ENCODE measurements around the gene MGMT. TPM values are rescaled to one million over a fixed set of nuclear protein-coding genes. Genes with fewer than 3 reads are reported as not detected.

The MGMT gene
- total and polyA plus RNA-seq, 5 donors from 2014 or later: 18.7 to 48.0 (median 35.2) TPM

DNA sequence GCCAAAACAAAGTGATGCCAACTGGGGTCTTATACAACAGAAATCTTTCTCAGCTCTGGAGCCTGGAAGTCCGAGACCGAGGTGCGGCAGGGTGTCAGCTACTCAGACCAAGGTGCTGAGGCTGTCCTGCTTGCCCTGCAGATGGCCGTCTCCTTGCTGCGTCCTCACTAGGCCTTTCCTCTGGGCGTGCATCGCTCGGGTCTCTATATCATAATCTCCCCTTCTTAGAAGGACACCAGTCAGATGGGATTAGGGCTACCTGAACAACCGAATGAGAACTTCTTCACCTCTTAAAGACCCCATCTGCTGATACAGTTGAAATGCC is 252.3 kb downstream of the MGMT start:
- no peak overlapping the region for H3K4me3 Mint-ChIP-seq
- no peak for ATAC-seq (ENCODE audit: low read depth in 2 of 2)
- no peak for DNase-seq
- Histone ChIP-seq H3K36me3 (ENCODE audit: control insufficient read depth, insufficient read depth, low read length) (no peaks in the 10 kb centered on the region), H3K4me1 (ENCODE audit: control insufficient read depth, insufficient read depth, low read length, poor library complexity, severe bottlenecking) (no peaks in the 10 kb centered on the region), H3K4me3 (ENCODE audit: low read depth, low read length) (no peak overlapping the region), H3K9me3 (ENCODE audit: control insufficient read depth in 2 of 2, low read length in 2 of 2) (peaks cover 0 to 8% of the 10 kb centered on the region in 2 experiments), H3K27me3 (ENCODE audit: control insufficient read depth, insufficient read depth, low read length) (no peaks in the 10 kb centered on the region), H3K27ac (ENCODE audit: insufficient read depth, low read length, poor library complexity, severe bottlenecking) (no peak overlapping the region)
- peaks cover 0 to 16% (median 5%) of the 10 kb centered on the region in 7 donors for H3K9me3 Mint-ChIP-seq
- no peaks in the 10 kb centered on the region for H3K4me1 Mint-ChIP-seq
- no peaks in the 10 kb centered on the region for H3K27me3 Mint-ChIP-seq
- H3K27ac Mint-ChIP-seq: no peak overlapping the region
- H3K36me3 Mint-ChIP-seq: peaks cover 58% of the 10 kb centered on the region

- Mint-ChIP-seq H3K9me3 (peaks cover 0 to 16% (median 5%) of the 10 kb centered on the region in 7 donors), H3K27ac (no peak overlapping the region), H3K36me3 (peaks cover 62% of the 10 kb centered on the region), H3K4me1 (no peaks in the 10 kb centered on the region), H3K27me3 (no peaks in the 10 kb centered on the region), H3K4me3 (no peak overlapping the region)
- Histone ChIP-seq H3K27me3 (ENCODE audit: control insufficient read depth, insufficient read depth, low read length) (no peaks in the 10 kb centered on the region), H3K36me3 (ENCODE audit: control insufficient read depth, insufficient read depth, low read length) (no peaks in the 10 kb centered on the region), H3K4me1 (ENCODE audit: control insufficient read depth, insufficient read depth, low read length, poor library complexity, severe bottlenecking) (no peaks in the 10 kb centered on the region), H3K4me3 (ENCODE audit: low read depth, low read length) (no peak overlapping the region), H3K27ac (ENCODE audit: insufficient read depth, low read length, poor library complexity, severe bottlenecking) (no peak overlapping the region), H3K9me3 (ENCODE audit: control insufficient read depth in 2 of 2, low read length in 2 of 2) (peaks cover 0 to 8% of the 10 kb centered on the region in 2 experiments)
- DNase-seq: no peak
- no peak for ATAC-seq (ENCODE audit: low read depth in 2 of 2)
These were observed 253.0 kb downstream of the MGMT start for GRCh38 chr10:129719889-129720590.

GRCh38 chr10:129725011-129725410 is 258.0 kb downstream of the MGMT start:
- Mint-ChIP-seq H3K9me3 (peaks cover 0 to 28% (median 8%) of the 10 kb centered on the region in 7 donors), H3K27ac (no peak overlapping the region), H3K4me1 (no peaks in the 10 kb centered on the region), H3K27me3 (no peaks in the 10 kb centered on the region), H3K4me3 (no peak overlapping the region), H3K36me3 (peaks cover 46% of the 10 kb centered on the region)
- Histone ChIP-seq H3K4me1 (ENCODE audit: control insufficient read depth, insufficient read depth, low read length, poor library complexity, severe bottlenecking) (no peaks in the 10 kb centered on the region), H3K27ac (ENCODE audit: insufficient read depth, low read length, poor library complexity, severe bottlenecking) (no peak overlapping the region), H3K9me3 (ENCODE audit: control insufficient read depth in 2 of 2, low read length in 2 of 2) (peaks cover 0 to 8% of the 10 kb centered on the region in 2 experiments), H3K4me3 (ENCODE audit: low read depth, low read length) (no peak overlapping the region), H3K27me3 (ENCODE audit: control insufficient read depth, insufficient read depth, low read length) (no peaks in the 10 kb centered on the region), H3K36me3 (ENCODE audit: control insufficient read depth, insufficient read depth, low read length) (no peaks in the 10 kb centered on the region)
- DNase-seq: no peak
- ATAC-seq (ENCODE audit: low read depth in 2 of 2): no peak

DNA sequence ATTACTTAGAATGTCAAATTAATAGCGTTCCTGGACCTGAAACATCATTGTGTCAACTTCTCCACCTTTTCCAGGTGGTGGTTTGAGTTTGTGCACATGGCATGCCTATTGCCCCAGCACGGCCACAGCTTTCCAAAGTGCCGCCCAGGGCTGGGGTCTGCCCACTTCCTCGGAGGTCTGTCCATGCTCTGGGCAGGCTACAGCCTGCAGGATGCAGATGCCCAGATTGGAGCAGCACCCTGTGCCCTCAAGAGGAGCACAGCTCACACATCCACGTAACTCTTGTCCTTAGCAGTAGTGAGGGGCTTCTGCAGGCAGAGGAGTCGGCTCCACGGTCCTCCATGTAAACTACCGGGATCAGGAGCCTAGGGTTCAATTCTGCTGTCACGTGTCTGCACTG is 258.4 kb downstream of the MGMT start:
- H3K9me3 Mint-ChIP-seq: peaks cover 0 to 28% (median 8%) of the 10 kb centered on the region in 7 donors
- DNase-seq (no peak), ATAC-seq (ENCODE audit: low read depth in 2 of 2) (no peak)
- no peaks in the 10 kb centered on the region for H3K27me3 Mint-ChIP-seq
- H3K27me3 ChIP-seq (ENCODE audit: control insufficient read depth, insufficient read depth, low read length): no peaks in the 10 kb centered on the region
- no peaks in the 10 kb centered on the region for H3K36me3 ChIP-seq (ENCODE audit: control insufficient read depth, insufficient read depth, low read length)
- peaks cover 0 to 7% of the 10 kb centered on the region in 2 experiments for H3K9me3 ChIP-seq (ENCODE audit: control insufficient read depth in 2 of 2, low read length in 2 of 2)
- no peaks in the 10 kb centered on the region for H3K4me1 Mint-ChIP-seq
- no peaks in the 10 kb centered on the region for H3K4me1 ChIP-seq (ENCODE audit: control insufficient read depth, insufficient read depth, low read length, poor library complexity, severe bottlenecking)
- H3K36me3 Mint-ChIP-seq: peaks cover 44% of the 10 kb centered on the region
- H3K27ac ChIP-seq (ENCODE audit: insufficient read depth, low read length, poor library complexity, severe bottlenecking): no peak overlapping the region
- H3K4me3 ChIP-seq (ENCODE audit: low read depth, low read length): no peak overlapping the region
- no peak overlapping the region for H3K27ac Mint-ChIP-seq
- no peak overlapping the region for H3K4me3 Mint-ChIP-seq

DNA sequence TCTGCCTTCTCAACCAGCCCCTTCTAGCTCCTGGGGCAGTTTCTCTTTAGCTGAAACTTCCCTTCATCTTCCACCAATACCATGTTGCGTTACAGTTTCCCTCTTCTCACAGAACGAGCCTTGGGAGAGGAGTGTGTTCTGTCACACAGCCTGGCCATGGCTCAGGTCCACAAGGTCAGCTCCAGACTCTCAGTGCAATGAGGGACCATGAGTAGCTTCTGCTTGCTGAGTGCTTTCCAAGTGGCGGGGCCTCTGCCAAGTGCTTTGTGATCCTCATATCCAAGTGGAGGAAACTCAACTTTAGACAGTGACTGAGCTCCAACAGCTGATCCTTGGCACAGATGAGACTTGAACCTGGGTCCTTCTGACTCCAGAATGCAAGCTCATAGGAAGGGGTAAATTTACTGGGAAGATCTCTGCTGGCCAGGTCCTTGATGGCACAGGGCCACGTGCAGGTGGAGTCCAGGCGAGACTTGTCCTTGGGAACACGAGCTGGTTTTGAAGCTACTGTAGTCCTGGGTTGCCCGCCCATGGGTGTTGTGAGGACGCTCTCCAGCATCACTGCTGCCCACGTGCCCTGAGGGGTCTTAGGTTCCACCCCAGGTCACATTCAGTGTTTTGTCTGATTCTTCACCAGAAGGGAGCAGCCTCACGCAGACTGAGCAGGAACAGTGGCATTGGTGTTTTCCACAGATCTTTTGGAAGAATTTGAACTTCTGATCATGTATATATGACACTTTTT is 259.0 kb downstream of the MGMT start:
- peaks cover 38% of the 10 kb centered on the region for H3K36me3 Mint-ChIP-seq
- DNase-seq: no peak

GRCh38 chr10:129727071-129727470 is 260.0 kb downstream of the MGMT start:
- no peak overlapping the region for H3K4me3 ChIP-seq (ENCODE audit: low read depth, low read length)
- no peaks in the 10 kb centered on the region for H3K36me3 ChIP-seq (ENCODE audit: control insufficient read depth, insufficient read depth, low read length)
- H3K4me1 ChIP-seq (ENCODE audit: control insufficient read depth, insufficient read depth, low read length, poor library complexity, severe bottlenecking): no peaks in the 10 kb centered on the region
- Mint-ChIP-seq H3K27me3 (no peaks in the 10 kb centered on the region), H3K4me3 (no peak overlapping the region), H3K4me1 (no peaks in the 10 kb centered on the region), H3K9me3 (peaks cover 0 to 22% (median 4%) of the 10 kb centered on the region in 7 donors), H3K27ac (no peak overlapping the region), H3K36me3 (peaks cover 33% of the 10 kb centered on the region)
- no peak overlapping the region for H3K27ac ChIP-seq (ENCODE audit: insufficient read depth, low read length, poor library complexity, severe bottlenecking)
- no peaks in the 10 kb centered on the region for H3K27me3 ChIP-seq (ENCODE audit: control insufficient read depth, insufficient read depth, low read length)
- H3K9me3 ChIP-seq (ENCODE audit: control insufficient read depth in 2 of 2, low read length in 2 of 2): no peaks in the 10 kb centered on the region
- DNase-seq (no peak), ATAC-seq (ENCODE audit: low read depth in 2 of 2) (no peak)

More for the DNA sequence above, 259.0 kb downstream of the MGMT start:
- H3K27me3 ChIP-seq (ENCODE audit: control insufficient read depth, insufficient read depth, low read length): no peaks in the 10 kb centered on the region
- no peak for ATAC-seq (ENCODE audit: low read depth in 2 of 2)
- Mint-ChIP-seq H3K4me1 (no peaks in the 10 kb centered on the region), H3K9me3 (peaks cover 0 to 23% (median 4%) of the 10 kb centered on the region in 7 donors), H3K27ac (no peak overlapping the region), H3K27me3 (no peaks in the 10 kb centered on the region), H3K4me3 (no peak overlapping the region)
- no peaks in the 10 kb centered on the region for H3K36me3 ChIP-seq (ENCODE audit: control insufficient read depth, insufficient read depth, low read length)
- H3K4me3 ChIP-seq (ENCODE audit: low read depth, low read length): no peak overlapping the region
- no peak overlapping the region for H3K27ac ChIP-seq (ENCODE audit: insufficient read depth, low read length, poor library complexity, severe bottlenecking)
- H3K9me3 ChIP-seq (ENCODE audit: control insufficient read depth in 2 of 2, low read length in 2 of 2): peaks cover 0 to 2% of the 10 kb centered on the region in 2 experiments
- H3K4me1 ChIP-seq (ENCODE audit: control insufficient read depth, insufficient read depth, low read length, poor library complexity, severe bottlenecking): no peaks in the 10 kb centered on the region

DNA sequence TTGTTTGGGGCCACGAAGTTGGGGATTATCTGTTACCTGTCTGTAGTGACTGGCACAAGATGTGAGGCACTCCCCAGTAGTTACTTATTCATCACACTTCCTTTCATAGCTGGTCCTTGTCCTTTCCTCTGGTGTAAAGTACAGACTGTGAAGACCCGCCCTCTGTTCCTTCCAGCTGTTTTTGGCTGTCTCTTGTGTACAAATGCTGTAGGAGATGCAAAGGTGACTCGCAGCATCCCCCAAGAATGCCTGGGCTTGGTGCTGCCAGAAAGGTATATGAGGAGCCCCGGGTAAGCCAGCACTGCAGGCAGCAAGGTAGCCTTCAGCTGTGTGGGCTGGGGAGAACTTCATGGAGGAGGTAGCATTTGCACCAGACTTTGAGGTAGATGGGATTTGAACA is 260.5 kb downstream of the MGMT start:
- Histone ChIP-seq H3K27me3 (ENCODE audit: control insufficient read depth, insufficient read depth, low read length) (no peaks in the 10 kb centered on the region), H3K9me3 (ENCODE audit: control insufficient read depth in 2 of 2, low read length in 2 of 2) (no peaks in the 10 kb centered on the region), H3K27ac (ENCODE audit: insufficient read depth, low read length, poor library complexity, severe bottlenecking) (no peak overlapping the region), H3K4me3 (ENCODE audit: low read depth, low read length) (no peak overlapping the region), H3K36me3 (ENCODE audit: control insufficient read depth, insufficient read depth, low read length) (no peaks in the 10 kb centered on the region), H3K4me1 (ENCODE audit: control insufficient read depth, insufficient read depth, low read length, poor library complexity, severe bottlenecking) (no peaks in the 10 kb centered on the region)
- no peaks in the 10 kb centered on the region for H3K27me3 Mint-ChIP-seq
- H3K36me3 Mint-ChIP-seq: peaks cover 33% of the 10 kb centered on the region
- no peak overlapping the region for H3K4me3 Mint-ChIP-seq
- H3K4me1 Mint-ChIP-seq: no peaks in the 10 kb centered on the region
- H3K9me3 Mint-ChIP-seq: peaks cover 0 to 25% (median 4%) of the 10 kb centered on the region in 7 donors
- ATAC-seq (ENCODE audit: low read depth in 2 of 2) (no peak), DNase-seq (no peak)
- H3K27ac Mint-ChIP-seq: no peak overlapping the region
